Stimulated activated naive CD8-positive, alpha-beta T cell treated with anti-CD3 and anti-CD28 coated beads, Interleukin-15, Interleukin-2, amounts not matched to agents 100 U/mL and 50 U/mL, for 24 hours (primary cell): ENCODE data around the gene DCLK2.

ENCODE experiments used
- ATAC-seq: fragments of 150-1000 bp; cut with Tn5 transposase; one replicate; pipeline ENCODE4 v1.10.0; 2021
- DNase-seq: peaks from one replicate; pipeline ENCODE4 v3.0.0; 2021

The DCLK2 gene

DNA sequence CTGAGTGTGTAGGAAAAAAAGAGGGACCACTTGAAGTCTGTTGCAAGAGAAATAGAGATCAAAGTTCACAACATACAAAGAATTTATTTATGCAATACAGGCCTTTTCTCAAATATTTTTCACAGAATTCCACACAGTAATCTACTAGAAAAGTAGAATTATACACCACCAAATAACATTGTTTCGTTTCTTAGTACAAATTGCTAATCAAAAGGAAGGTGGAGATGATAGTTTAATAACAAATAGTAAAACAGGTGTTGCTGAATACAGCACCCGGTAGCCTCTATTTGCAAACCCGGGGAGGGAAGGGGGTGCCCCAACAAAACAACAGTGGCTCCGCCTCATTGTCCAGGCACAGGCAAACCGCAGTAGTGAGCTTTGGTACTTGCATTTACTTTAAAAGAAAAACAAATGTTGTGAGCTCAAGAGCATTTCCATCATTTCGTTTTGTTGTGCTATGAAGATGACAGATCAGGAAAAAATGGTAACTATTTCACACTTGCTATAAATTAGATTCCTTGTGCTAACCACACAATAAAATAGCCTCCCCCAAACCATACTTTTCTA is 186.4 kb downstream of the DCLK2 start:
- DNase-seq (no peak), ATAC-seq (no peak)

GRCh38 chr4:150265806-150266205 is 187.6 kb downstream of the DCLK2 start:
- no peak for ATAC-seq
- DNase-seq: no peak

DNA sequence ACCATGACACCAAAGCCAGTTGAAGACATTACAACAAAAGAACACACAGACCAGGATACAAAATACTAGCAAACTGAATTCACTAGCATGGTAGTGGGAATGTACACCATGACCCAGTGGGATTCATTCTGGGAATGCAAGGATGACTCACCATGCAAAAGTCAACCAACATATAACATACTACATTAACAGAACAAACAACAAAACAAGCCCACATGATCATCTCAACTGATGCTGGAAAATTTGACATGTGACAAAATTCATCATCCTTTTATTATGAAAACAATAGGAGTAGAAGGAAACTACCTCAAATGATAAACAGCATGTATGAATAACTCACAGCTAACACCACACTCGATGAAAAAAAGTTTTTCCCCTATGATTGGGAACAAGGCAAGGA is 190.2 kb downstream of the DCLK2 start:
- DNase-seq: no peak
- ATAC-seq: no peak

DNA sequence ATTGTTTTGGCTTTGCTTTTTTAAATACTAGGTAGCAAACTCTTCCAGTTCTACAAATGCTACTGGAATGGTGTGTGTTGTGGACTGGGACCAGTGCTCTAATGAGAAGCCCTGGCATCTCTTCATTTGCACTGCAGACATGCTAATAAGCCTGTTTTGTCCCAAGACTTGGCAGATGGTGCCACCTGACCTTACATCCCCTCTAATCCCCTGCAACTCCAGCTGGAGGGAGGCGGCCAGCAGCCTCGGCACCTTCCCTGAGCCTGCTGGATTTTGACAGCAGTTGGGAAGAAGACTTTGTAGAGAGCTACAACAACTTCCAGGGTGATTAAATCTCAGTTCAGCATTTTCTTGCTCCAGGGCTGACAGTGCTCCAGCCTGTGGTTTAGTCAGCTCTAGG is 200.0 kb downstream of the DCLK2 start:
- ATAC-seq (no peak), DNase-seq (no peak)

- ATAC-seq (no peak), DNase-seq (no peak)
Measured at GRCh38 chr4:150280081-150280895, 202.0 kb downstream of the DCLK2 start.

DNA sequence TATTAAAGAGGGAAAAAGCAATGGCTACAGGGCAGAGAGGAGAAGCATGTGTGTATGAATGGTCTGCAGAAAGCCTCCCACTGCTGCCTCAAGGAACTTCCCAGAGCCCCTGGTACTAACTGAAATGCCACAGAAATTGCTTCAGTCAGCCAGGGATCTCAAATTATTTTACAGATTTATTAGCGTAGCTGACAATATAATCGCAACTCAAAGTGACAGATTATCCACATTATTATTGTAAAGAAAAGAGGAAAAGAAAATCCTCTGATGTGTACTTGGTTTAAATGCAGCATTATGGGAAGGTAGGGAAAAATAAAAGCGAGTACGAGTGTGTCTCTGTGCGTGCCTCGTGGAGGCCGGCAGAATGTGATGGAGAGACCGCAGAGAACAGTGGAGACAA is 202.7 kb downstream of the DCLK2 start:
- ATAC-seq (no peak), DNase-seq (no peak)

- DNase-seq: no peak
- ATAC-seq: no peak
Measured at GRCh38 chr4:150283689-150284088, 205.4 kb downstream of the DCLK2 start.

GRCh38 chr4:150286656-150287055 is 208.4 kb downstream of the DCLK2 start:
- ATAC-seq: no peak
- no peak for DNase-seq

DNA sequence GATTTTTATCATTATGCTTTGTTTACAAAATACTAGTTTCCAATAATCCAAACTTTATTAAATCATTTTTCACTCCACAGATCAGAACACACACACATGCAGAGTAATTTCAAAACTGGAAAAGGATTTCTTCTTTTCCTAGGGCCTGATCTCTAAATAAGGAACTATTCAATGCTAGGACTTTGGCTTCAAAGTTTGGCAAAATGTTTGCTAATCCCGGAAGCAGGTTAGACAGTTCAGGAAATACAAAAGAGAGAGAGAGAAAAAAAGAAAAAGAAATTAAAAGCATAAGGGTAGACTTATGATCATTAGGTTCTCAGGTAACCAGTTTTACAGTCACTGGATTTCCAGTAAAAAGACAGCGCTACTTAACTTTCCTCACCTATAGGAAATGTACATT is 211.0 kb downstream of the DCLK2 start:
- no peak for ATAC-seq
- no peak for DNase-seq

- no peak for DNase-seq
- no peak for ATAC-seq
Measured at GRCh38 chr4:150289881-150290280, 211.6 kb downstream of the DCLK2 start.

DNA sequence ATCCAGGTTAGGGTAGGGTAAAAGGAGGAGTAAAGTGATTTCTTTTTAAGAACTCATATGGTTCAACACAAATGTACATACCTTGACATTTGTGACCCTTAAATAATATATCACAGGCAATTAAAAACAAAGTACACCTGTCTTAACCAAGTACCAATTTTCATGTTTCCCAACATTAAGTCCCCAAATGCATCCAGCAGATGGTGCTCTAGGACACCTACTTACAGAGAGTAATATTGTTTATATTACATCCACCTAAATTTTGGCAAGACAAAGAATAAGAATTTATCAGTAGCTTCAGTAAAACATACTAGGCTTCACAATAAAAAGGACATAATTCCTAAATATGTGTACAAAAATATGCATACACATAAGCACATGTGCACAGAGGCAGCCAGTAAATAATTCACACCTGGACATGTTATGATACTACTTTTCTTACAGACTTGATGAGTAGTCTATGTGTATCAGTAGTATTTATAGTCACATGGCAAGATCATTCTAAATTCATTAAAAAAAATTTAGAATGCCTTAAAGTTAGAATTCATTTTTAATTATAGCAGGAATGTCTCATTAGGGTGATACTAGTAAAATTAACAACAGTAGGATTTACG is 219.7 kb downstream of the DCLK2 start:
- ATAC-seq: no peak
- peak; percentile 32 for DNase-seq

GRCh38 chr4:150299816-150300215 is 221.6 kb downstream of the DCLK2 start:
- DNase-seq (no peak), ATAC-seq (no peak)

GRCh38 chr4:150302553-150302952 is 224.3 kb downstream of the DCLK2 start:
- peak; percentile 30 for DNase-seq
- ATAC-seq: peak; percentile 59

DNA sequence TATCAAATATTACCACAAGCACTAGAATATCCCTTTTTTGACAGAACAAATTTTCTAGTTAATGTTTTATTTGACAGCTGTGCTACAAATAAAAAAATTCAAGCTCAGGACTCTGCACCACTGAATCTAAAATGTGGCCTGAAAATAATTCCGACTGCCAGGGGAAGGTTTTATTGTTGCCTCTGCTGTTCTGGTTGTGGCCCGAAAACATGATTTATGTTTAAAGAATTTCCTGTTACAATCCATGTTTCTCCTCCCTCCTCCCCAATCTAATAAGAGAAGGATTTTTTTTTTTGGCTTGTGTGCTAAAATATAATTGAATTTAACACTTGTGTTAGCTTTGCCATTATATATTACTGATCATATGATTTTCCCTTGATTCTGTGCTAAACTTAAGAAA is 227.8 kb downstream of the DCLK2 start:
- DNase-seq (no peak), ATAC-seq (no peak)

GRCh38 chr4:150306719-150307118 is 228.5 kb downstream of the DCLK2 start:
- ATAC-seq (no peak), DNase-seq (no peak)
